GM19467 (cell line): Measurements from ENCODE around the gene XPR1.
"Not testable (repeated sequence)": the region's sequence is repeated elsewhere in the genome, so short reads cannot be mapped to it uniquely, and the experiment has no call there.

ENCODE experiments used
- ATAC-seq: cut with Tn5 transposase; IDR thresholded peaks from one replicate; pipeline ENCODE4 v1.9.1; 2021; ENCODE audit warnings: mild to moderate bottlenecking, moderate library complexity; ENCODE audit not compliant: unreplicated experiment

The XPR1 gene

GRCh38 chr1:180778782-180779398, 147.1 kb downstream of the XPR1 start:
- no peak for ATAC-seq

GRCh38 chr1:180779584-180779983, 147.8 kb downstream of the XPR1 start:
- ATAC-seq: no peak

- ATAC-seq: no peak
Observed at GRCh38 chr1:180781718-180782117, 149.9 kb downstream of the XPR1 start.

DNA sequence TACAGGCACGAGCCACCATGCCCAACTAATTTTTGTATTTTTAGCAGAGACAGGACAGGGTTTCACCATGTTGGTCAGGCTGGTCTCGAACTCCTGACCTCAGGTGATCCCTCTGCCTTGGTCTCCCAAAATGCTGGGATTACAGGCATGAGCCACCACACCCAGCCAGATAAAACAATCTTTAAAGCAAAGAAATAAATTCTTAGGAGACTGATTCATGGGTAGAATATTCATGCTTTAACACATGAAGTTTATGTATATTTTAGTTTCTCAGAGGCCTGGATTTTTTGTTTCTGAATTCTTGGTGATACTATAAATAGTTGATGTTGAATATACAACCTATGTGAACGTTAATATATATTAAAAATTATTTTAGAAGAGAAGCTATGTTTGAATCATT, 153.5 kb downstream of the XPR1 start:
- no peak for ATAC-seq

DNA sequence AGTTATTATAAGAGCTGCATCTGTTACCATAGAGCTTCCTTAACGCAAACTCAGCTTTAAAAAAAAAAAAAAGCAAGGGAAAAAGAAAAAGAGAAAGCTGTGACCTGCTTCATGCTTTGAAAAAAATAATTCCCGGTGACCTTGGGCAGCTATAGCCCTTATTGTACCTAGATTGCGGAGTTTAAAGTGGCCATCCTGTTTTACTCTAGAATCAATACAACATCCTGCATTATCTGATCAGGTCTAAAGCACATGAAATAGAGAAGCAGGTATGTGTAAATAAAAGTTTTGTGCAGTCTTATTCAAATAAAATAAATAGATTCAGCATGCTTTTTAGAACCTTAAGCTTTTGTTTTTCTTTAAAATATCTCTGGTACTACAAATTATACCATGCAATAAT, 154.1 kb downstream of the XPR1 start:
- ATAC-seq: no peak

DNA sequence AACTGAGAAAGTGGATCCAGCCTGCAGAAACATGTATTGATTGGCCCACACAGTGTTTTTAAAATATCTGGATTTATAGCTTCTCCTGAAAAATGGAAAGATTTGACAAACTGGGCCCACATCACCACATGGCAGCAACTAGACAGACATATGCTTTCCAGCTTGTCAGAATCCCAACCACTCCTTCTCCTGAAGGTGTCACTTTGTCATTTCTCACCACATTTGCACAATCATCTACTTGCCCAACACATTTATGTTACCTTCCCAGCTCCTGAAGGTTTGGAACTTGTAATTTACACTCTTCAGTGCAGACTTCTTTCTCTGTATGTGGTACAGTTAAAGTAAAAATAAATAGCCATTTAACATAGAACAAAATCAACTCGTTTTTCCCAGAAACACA, 154.8 kb downstream of the XPR1 start:
- no peak for ATAC-seq

DNA sequence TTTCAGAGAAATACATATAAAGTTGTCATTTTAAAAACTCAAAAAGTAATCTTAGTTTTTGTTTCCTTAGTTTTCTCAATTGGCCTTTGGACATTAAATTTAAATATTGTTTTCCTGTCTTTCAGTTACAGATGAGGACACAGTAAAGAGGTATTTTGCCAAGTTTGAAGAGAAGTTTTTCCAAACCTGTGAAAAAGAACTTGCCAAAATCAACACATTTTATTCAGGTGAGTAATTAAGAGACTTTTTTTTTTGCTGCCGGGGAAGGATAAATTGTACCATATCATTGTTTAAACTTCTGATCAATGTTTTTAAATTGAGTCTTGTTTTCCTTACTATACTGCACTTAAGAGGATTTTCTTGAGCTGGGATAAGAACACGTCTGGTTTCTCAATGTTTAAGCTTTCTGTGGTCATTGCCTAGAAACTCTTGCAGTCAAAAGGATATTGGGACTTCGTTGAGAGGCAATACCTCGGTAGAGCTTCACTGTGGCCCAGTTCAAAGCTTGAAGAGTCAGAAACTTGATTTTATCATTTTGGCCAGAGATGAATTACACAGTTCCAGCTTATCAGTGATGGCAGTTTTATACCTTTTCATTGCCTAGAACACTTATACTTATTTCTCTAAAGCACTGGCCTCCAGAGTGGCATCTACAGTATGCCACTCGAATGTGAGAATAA, 155.9 kb downstream of the XPR1 start:
- ATAC-seq: no peak

DNA sequence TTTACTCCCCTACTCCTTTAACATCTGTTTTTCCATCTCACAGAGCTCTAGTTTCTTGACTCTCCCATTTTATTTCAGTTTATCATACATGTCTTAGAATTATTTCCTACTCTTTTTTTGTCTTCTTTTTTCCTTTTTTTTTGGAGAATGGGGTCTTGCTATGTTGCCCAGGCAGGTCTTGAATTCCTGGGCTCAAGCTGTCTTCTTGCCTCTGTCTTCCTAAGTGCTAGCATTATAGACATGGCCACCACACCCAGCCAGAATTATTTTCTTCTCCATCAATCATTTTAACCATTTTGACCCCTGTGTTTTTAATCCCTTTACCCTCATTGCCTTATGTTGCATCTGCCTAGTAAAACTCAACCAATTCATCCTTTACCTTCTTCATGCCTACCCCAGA, 157.6 kb downstream of the XPR1 start:
- ATAC-seq: no peak

GRCh38 chr1:180791152-180791551, 159.3 kb downstream of the XPR1 start:
- ATAC-seq: not testable (repeated sequence)

- ATAC-seq: no peak
Observed at GRCh38 chr1:180791806-180792205, 160.0 kb downstream of the XPR1 start.

DNA sequence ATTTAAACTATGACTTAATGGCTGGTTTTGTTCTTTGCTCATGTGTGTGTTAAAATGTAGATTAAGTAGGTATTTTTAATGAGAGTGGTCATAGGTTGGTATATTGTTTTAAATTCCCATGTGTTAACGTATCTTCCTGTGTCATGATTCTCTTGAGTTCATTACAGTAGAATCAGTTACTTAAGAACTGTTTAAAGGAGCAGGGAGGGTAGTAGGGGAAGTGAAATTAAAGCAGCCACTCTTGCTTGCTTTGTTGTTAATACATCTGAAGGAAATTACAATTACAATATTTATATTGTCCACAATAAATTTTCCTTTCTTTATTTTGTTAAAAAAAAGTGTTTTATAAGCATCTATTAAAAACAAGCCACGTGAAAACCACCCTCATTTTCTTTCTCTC, 161.6 kb downstream of the XPR1 start:
- no peak for ATAC-seq

GRCh38 chr1:180796897-180797640, 165.2 kb downstream of the XPR1 start:
- no peak for ATAC-seq

- ATAC-seq: no peak
Observed at GRCh38 chr1:180800945-180801344, 169.1 kb downstream of the XPR1 start.

DNA sequence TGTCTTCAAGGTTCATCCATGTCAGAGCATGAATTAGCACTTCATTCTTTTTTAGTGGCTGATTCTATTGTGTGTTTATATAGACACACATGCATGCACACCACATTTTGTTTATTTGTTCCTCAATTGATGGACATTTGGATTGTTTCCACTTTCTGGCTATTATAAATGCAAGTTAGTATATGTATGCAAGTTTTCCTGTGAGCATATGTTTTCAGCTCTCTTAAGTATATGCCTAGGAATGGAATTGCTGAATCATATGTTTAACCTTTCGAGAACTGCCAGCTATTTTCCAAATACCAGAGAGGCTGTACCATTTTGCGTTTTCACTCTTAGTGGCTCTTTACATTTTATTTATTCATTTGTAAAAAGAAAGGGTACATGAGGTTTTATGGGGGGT, 171.0 kb downstream of the XPR1 start:
- no peak for ATAC-seq

DNA sequence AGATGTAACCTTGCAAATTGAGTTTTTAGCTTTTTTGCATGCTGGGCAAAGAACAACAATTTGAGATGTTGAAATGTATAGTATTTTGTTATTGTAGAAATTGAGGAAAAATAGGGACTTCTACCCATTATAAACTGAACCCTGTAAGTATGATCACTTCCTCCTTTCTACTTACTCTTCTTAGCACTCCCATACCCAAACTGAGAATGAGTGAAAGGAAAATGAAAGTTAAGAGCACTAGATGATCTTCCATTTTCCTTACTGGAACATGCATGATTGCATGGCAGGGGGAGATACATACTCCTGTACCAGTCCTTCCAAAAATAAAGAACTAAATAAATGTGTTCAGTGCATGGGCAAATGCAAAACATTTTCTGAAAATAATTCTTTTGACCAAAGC, 173.5 kb downstream of the XPR1 start:
- peak; percentile 77 for ATAC-seq

GRCh38 chr1:180811298-180811697, 179.5 kb downstream of the XPR1 start:
- ATAC-seq: no peak

DNA sequence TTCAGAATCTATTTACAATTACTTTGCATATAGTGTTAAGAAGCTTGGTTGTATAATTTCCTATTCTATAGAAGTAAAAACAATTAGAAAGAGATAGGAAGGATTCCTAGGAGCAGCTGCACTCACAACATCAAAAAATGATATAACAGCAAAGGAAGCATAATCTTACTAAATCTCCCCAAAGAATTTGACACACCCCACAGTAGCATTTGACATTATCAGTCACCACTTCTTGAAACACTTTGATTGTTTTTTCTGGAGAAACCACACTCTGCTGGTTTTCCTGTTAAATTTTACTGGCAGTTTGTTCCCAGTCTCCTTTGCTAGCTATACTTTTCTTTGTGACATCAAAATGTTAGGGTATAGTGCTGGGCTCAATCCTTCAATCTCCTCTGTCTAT, 180.1 kb downstream of the XPR1 start:
- no peak for ATAC-seq

DNA sequence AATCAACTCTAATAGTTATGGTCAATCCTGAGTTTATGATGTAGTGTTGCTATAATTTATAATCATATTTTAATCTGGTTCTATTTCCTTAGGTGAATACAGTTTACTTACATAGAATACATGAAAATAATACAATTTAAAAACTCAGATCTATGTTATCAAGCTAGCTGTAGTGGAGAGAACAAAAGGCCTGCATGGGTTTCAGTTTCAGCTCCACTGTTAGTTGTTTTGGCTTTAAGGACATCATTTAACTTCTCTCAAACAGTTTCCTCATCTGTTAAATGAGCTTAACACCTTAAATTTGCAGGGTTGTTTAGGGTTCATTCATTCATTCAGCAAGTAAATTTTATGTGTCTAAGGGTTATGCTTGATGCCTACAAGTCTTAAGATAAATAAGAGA, 182.4 kb downstream of the XPR1 start:
- ATAC-seq: no peak

- ATAC-seq: no peak
Observed at GRCh38 chr1:180815188-180815587, 183.4 kb downstream of the XPR1 start.

GRCh38 chr1:180816132-180816531, 184.3 kb downstream of the XPR1 start:
- ATAC-seq: no peak

- ATAC-seq: no peak
Observed at GRCh38 chr1:180821970-180822369, 190.1 kb downstream of the XPR1 start.

DNA sequence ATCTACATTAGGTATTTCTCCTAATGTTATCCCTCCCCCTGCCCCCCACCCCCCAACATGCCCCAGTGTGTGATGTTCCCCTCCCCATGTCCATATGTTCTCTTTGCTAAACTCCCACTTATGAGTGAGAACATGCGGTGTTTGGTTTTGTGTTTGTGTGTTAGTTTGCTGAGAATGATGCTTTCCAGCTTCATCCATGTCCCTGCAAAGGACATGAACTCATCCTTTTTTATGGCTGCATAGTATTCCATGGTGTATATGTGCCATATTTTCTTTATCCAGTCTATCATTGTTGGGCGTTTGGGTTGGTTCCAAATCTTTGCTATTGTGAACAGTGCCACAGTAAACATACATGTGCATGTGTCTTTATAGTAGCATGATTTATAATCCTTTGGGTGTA, 199.7 kb downstream of the XPR1 start:
- not testable (repeated sequence) for ATAC-seq
